GM21529 (cell line): Measurements from ENCODE around the gene RBM18.

Source experiments
- ATAC-seq: cut with Tn5 transposase; IDR thresholded peaks from one replicate; pipeline ENCODE4 v1.9.1; 2021; ENCODE audit not compliant: unreplicated experiment

Gene RBM18

GRCh38 chr9:122261469-122261881, 3.2 kb downstream of the RBM18 start:
- no peak for ATAC-seq

DNA sequence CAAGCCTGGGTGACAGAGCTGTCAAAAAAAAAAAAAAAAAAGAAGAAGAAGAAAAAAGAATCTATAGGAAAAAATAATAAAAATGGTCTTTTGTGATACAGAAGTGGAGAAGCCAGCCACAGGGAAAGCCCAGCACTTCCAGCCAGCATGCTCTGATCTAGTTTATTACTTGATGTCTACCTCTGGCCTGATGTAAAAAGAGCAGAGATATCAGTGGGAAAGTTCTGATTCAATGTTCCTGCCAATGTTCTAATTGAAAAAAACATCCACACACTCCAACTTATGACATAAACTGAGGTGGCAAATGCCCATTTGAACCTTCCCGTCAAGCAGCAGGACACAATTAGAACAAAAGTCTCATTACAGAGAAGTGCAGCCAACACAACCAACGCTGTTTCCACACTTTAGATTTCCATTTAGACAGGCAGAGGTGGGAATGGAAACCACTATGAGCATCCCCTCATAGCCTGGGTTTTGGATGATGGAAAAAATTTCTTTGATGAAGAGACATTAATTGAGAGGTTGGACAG, 5.7 kb downstream of the RBM18 start:
- ATAC-seq: no peak

- ATAC-seq: no peak
Measured at GRCh38 chr9:122256206-122256605, 8.4 kb downstream of the RBM18 start.

DNA sequence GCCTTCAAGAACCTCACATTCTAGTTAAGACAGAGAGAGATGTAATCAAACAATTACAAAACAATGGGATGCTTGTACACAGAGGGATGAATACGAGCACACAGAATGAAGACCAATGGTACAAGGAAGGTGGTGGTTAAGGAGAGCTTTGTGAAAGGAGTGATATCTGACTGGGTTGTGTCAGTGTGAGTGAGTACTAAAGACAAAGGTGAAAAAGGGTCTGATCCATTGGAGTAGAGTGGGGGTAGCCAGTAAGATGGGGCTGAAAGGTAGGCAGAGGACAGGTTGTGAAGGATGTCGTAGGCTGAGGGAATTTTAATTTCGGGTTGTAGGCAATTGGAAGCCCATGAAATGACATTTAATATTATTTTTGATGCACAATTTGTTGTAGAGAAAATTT, 9.9 kb downstream of the RBM18 start:
- no peak for ATAC-seq

DNA sequence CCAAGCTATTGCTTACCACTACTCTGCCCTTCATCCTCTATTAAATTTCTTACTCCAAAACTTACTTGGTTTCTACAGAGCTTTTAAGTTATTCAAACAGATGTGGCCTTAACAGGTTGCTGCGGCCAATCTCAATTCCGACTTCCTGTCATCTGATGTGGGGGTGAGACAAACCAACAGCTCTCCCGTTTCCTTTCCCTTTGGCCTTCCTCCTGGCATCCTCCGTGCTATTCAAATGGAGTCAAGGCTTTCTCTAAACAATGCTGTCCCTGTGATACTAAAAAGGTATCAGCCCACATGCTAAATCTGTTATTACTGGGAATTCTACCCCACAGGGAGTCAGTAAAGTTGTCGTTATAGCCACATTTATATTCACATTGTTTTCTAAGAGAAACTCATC, 11.8 kb downstream of the RBM18 start:
- ATAC-seq: no peak

GRCh38 chr9:122251351-122251750, 13.3 kb downstream of the RBM18 start:
- ATAC-seq: no peak

DNA sequence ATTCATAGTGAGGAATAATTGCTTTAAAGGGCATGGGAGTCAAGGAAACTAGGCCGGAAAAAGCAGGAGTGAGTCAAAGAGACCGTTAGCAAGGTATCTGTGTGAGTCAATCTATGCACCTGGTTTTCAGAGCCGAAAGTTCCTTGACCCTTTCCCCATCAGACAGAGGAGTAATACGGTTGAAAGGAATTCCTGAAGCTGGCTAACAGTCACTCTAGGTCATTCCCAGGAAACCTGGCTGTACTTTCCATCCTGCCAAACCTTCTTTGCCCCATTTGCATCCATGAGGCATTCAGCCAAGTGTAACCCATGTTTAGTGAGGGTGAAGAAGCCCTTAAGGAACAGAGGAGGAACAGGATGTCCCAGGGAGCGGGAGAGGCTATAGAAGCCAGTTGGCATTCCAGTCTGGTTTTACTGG, 16.2 kb downstream of the RBM18 start:
- ATAC-seq: no peak

GRCh38 chr9:122246666-122247065, 18.0 kb downstream of the RBM18 start:
- ATAC-seq: no peak

- no peak for ATAC-seq
Measured at GRCh38 chr9:122244349-122244748, 20.3 kb downstream of the RBM18 start.

GRCh38 chr9:122239722-122240121, 24.9 kb downstream of the RBM18 start:
- no peak for ATAC-seq

DNA sequence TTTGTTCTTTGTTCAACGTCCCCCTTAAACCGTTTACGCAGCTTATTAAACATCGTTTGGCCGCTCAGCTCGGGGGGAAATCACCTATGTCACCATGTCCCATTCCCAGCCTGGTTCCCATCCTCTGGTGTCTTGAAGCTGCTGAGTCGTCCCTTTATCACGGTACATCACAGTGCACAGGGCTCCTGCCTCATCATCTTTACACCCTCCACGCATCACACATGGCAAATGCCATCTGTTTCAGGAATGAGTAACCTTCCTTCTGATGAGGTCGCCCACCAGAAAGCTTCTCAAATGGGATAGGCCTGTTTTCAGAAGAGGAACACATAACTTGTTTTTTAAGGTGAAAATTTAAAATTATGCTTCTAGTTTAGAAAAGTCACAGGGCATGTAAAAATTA, 28.0 kb downstream of the RBM18 start:
- no peak for ATAC-seq

DNA sequence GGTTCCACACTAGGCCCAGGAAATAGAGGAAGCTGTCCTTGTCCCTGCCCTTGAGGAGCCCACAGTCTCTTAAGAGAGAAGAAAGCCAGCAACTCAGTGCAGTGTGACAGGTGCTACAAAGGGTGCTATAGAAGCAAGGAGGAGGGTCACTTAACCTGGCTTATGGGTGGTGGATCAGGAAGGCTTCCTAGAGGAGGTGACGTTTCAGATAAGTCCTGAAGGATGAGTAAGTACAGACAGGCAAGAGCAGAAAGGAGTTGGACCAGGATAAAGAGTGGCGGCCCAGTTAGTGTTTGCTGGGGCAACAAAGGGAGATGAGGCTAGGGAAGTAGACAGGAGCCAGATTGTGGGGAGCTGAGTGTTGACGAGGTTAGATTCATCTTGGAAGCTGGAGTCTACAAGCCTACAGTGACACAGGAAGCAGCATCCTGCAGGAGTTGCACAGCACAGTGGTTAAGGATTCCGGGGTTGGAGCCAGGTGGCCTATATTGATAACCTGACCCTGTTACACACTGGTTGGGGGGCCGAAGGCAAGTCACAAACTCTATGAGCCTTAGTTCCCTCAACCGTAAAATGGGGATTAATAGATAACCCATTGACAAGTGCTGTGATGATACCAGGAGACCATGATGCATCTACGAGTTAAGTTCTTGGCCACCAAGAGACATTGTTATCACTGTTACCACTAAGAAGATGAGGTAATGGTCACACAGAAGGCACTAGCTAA, 30.5 kb downstream of the RBM18 start:
- ATAC-seq: no peak

DNA sequence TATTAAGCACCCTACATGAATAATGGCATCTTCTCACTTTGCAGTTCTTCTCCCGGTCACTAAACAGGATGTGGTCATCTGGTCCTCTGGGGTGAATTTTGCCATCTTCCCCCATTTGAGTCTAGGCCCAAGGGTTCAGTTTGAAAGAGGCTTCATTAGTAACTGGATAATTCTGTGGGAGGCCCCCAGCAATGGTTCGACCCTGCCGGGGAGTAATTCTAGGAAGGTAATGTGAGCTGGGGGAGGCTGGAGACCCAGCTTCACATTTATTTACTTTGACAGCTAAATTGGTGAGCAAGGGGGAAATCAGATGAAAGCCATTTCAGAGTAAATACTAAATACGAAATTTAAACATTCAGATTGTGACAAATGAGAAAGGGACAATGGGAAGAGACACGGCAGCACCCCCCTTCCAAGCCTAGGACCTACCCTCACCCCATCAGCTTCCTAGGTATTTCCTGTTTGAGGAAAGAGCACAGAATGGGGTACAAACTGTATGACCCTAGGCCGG, 31.8 kb downstream of the RBM18 start:
- no peak for ATAC-seq

GRCh38 chr9:122229485-122229837, 35.2 kb downstream of the RBM18 start:
- no peak for ATAC-seq

DNA sequence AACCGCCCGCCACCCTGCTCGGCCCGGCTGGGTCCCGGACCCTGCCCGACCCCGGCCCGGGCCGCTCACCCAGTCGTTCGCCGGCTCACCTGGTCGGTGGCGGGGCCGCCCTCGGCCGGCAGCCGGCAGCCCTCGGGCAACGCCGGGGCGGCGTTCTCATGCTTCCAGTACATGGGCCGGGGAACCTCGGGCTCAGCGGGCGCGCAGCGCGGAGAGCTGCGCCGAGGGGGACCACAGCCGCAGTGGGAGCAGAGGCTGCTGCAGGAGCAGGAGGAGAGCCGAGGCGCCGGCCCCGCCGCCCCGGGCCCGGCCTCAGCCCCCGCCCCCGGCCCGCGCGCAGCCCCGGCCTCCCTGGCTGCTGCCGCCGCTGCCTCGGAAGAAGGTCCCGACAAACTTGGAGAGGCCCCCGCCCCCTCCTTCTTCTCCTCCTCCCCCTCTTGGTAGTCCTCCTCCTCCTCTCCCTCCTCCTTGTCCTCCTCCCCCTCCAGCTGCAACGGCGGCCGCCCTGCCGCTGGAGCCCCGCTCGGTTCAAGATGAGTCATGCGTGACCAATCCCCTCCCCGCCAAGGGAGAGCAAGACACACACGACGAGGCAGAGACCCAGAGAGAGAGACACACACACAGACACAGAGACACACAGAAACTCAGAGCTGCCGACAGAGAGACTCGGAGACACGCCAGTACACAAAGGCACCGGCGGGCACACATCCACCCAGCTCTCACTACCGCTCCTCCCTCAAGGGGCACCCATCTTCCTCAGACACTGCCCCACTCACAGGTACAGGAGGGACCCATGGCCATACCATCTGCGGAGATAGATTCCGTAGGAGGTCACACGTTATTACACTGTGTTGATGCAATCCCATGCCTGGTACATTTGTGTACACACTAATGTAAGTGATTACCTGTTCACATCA, 35.8 kb downstream of the RBM18 start, which contains the start of gene LHX6:
Gene LHX6 (minus strand): TSS at position 390 of the 917 bp plus-strand sequence. CDS start 217 bp downstream, at position 173.
- no peak for ATAC-seq

- ATAC-seq: no peak
Measured at GRCh38 chr9:122228191-122228567, 36.5 kb downstream of the RBM18 start.

DNA sequence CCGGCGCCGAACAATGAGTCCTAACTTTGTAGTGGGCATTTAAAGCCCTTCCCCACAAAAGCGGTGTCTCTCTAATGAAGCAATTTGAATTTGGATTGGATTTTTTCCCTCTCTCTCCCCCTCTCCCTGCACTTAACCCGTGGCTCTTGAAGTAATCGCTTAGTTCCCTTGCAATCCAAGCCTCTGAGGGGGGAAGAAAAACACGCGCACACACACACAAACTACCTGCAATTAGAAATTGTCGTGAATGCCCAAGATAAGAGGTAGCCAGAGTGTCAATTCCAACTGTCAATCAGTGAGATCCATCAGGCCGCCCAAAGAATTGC, 37.1 kb downstream of the RBM18 start:
- no peak for ATAC-seq

GRCh38 chr9:122226758-122227574, 37.7 kb downstream of the RBM18 start:
- no peak for ATAC-seq

GRCh38 chr9:122226142-122226757, 38.4 kb downstream of the RBM18 start:
- no peak for ATAC-seq

GRCh38 chr9:122225312-122226141, 39.1 kb downstream of the RBM18 start:
- ATAC-seq: no peak
